SK-N-SH (cell line): ENCODE data around the gene HOXB8. TPM values are rescaled to one million over a fixed set of nuclear protein-coding genes. Genes with fewer than 3 reads are reported as not detected.

Experiments used
- CTCF ChIA-PET: fragments of 300-600, 350-600 bp; formaldehyde crosslinking; extraction: SDS; loops from one replicate; lab custom pipeline; 2021; lab: Yijun Ruan, JAX
- POLR2A ChIA-PET: fragments of 350-600 bp; sonication (Branson Sonifier 250); formaldehyde crosslinking; extraction: SDS; loops from one replicate; lab custom pipeline; 2020; ENCODE audit warnings: antibody characterized with exemption, inconsistent platforms; lab: Yijun Ruan, JAX
- DNase-seq: peaks from one replicate; pipeline ENCODE4 v3.0.0; 2012
- H2AFZ ChIP-seq: fragments of 200-600 bp; sonication (generic); 2 replicates; pipeline ENCODE4 v1.8.1; 2016; ENCODE audit warnings: antibody characterized with exemption, mild to moderate bottlenecking, low read depth
- H3F3A ChIP-seq: fragments of 200-600 bp; sonication (generic); replicated peaks from 2 replicates; pipeline ENCODE3; 2016; ENCODE audit warnings: antibody characterized with exemption, mild to moderate bottlenecking; ENCODE audit not compliant: insufficient read depth
- H3K27ac ChIP-seq, 2 experiments: fragments of 200-500 bp in 1 of 2; fragments of 200-600 bp in 1 of 2; sonication (Bioruptor generic) in 1 of 2; sonication (generic), shearing (Covaris generic) in 1 of 2; 2 replicates each; pipeline versions ENCODE4 v1.5.1 to v1.6.1; 2014 to 2016; ENCODE audit warnings: low read depth in 2 of 2, inconsistent platforms in 1 of 2, low read length in 1 of 2, mild to moderate bottlenecking in 1 of 2, mixed read lengths in 1 of 2
- H3K27me3 ChIP-seq: fragments of 200-600 bp; sonication (generic), shearing (Covaris generic); 2 replicates; pipeline ENCODE4 v1.6.1; 2016; ENCODE audit warnings: mixed run types; ENCODE audit not compliant: insufficient read depth
- H3K36me3 ChIP-seq, 2 experiments: fragments of 200-500 bp in 1 of 2; fragments of 200-600 bp in 1 of 2; sonication (Bioruptor generic) in 1 of 2; sonication (generic) in 1 of 2; replicated peaks in 1 of 2; 2 replicates each; pipeline versions ENCODE3 to v1.5.1; 2014 to 2016; ENCODE audit warnings: low read length in 1 of 2, mild to moderate bottlenecking in 1 of 2; ENCODE audit not compliant: insufficient read depth in 2 of 2, control insufficient read depth in 1 of 2
- H3K4me1 ChIP-seq, 2 experiments: fragments of 200-500 bp in 1 of 2; fragments of 200-600 bp in 1 of 2; sonication (Bioruptor generic) in 1 of 2; sonication (generic), shearing (Covaris generic) in 1 of 2; 2 replicates each; pipeline versions ENCODE4 v1.5.1 to v1.6.1; 2014 to 2016; ENCODE audit warnings: low read depth in 1 of 2, low read length in 1 of 2, mixed run types in 1 of 2; ENCODE audit not compliant: insufficient read depth in 2 of 2, control insufficient read depth in 1 of 2
- H3K4me2 ChIP-seq: fragments of 200-600 bp; sonication (generic), shearing (Covaris generic); 2 replicates; pipeline ENCODE4 v1.6.1; 2017; ENCODE audit warnings: mixed run types
- H3K4me3 ChIP-seq, 2 experiments: fragments of 200-500 bp in 1 of 2; fragments of 200-600 bp in 1 of 2; sonication (Bioruptor generic) in 1 of 2; sonication (generic), shearing (Covaris generic) in 1 of 2; 2 replicates each; pipeline versions ENCODE4 v1.5.1 to v1.8.1; 2014 to 2016; ENCODE audit warnings: low read depth in 2 of 2, inconsistent platforms in 1 of 2, low read length in 1 of 2, mild to moderate bottlenecking in 1 of 2, mixed read lengths in 1 of 2, moderate library complexity in 1 of 2
- H3K79me2 ChIP-seq: fragments of 200-600 bp; sonication (generic); 2 replicates; pipeline ENCODE4 v1.8.1; 2017; ENCODE audit warnings: mild to moderate bottlenecking; ENCODE audit not compliant: insufficient read depth
- H3K9ac ChIP-seq: fragments of 200-600 bp; sonication (generic); 2 replicates; pipeline ENCODE4 v1.6.1; 2017; ENCODE audit warnings: mixed run types
- H3K9me2 ChIP-seq: fragments of 200-600 bp; sonication (generic); 2 replicates; pipeline ENCODE4 v1.6.1; 2017; ENCODE audit warnings: mixed run types
- H3K9me3 ChIP-seq: fragments of 200-600 bp; sonication (generic); 2 replicates; pipeline ENCODE4 v1.6.1; 2017; ENCODE audit warnings: mixed run types, mild to moderate bottlenecking, moderate library complexity
- H4K20me1 ChIP-seq: fragments of 200-600 bp; sonication (generic); 2 replicates; pipeline ENCODE4 v1.6.1; 2017; ENCODE audit warnings: mild to moderate bottlenecking, mixed run types; ENCODE audit not compliant: insufficient read depth
- GABPA ChIP-seq: IDR thresholded peaks from 2 replicates; pipeline ENCODE4 v1.4.0; 2012; ENCODE audit warnings: low read depth, mild to moderate bottlenecking
- GATA2 ChIP-seq: sonication (generic); formaldehyde crosslinking; IDR thresholded peaks from 2 replicates; pipeline ENCODE4 v1.5.0; 2020; ENCODE audit warnings: mild to moderate bottlenecking, missing genetic modification reagents
- JUND ChIP-seq: IDR thresholded peaks from 2 replicates; pipeline ENCODE4 v1.4.0; 2012
- MEF2A ChIP-seq: IDR thresholded peaks from 2 replicates; pipeline ENCODE4 v1.4.0; 2012; ENCODE audit warnings: low read depth, borderline replicate concordance
- MXI1 ChIP-seq: IDR thresholded peaks from 2 replicates; pipeline ENCODE4 v1.6.1; 2012; ENCODE audit warnings: mild to moderate bottlenecking, low read depth, low read length, improper control_type of control experiment
- NRF1 ChIP-seq: IDR thresholded peaks from 2 replicates; pipeline ENCODE4 v1.6.1; 2012; ENCODE audit warnings: low read depth, mild to moderate bottlenecking, low read length
- RAD21 ChIP-seq: IDR thresholded peaks from 2 replicates; pipeline ENCODE4 v1.6.1; 2012; ENCODE audit warnings: mild to moderate bottlenecking, low read length
- REST ChIP-seq: IDR thresholded peaks from 2 replicates; pipeline ENCODE4 v1.6.1; 2012; ENCODE audit warnings: mild to moderate bottlenecking, low read depth, low read length, moderate library complexity
- RXRA ChIP-seq: IDR thresholded peaks from 2 replicates; pipeline ENCODE4 v1.4.0; 2012; ENCODE audit warnings: low read depth, mild to moderate bottlenecking, borderline replicate concordance
- SMC3 ChIP-seq: IDR thresholded peaks from 2 replicates; pipeline ENCODE4 v1.6.1; 2012; ENCODE audit warnings: low read depth, low read length, improper control_type of control experiment
- TAF1 ChIP-seq: IDR thresholded peaks from 2 replicates; pipeline ENCODE4 v1.6.1; 2012; ENCODE audit warnings: low read depth, mild to moderate bottlenecking, low read length, moderate library complexity, borderline replicate concordance
- TCF12 ChIP-seq: IDR thresholded peaks from 2 replicates; pipeline ENCODE4 v1.4.0; 2012
- TEAD4 ChIP-seq: IDR thresholded peaks from 2 replicates; pipeline ENCODE4 v1.4.0; 2012; ENCODE audit warnings: mild to moderate bottlenecking, borderline replicate concordance; ENCODE audit not compliant: insufficient read depth
- YY1 ChIP-seq: IDR thresholded peaks from 2 replicates; pipeline ENCODE4 v1.4.0; 2012; ENCODE audit warnings: low read depth, mild to moderate bottlenecking
- WGBS: methylation state at CpG from one replicate; pipeline ENCODE4 v1.1.6; 2017; ENCODE audit warnings: low lambda C conversion rate; 5-methylcytosine and 5-hydroxymethylcytosine counted together
- polyA plus RNA-seq, 3 experiments: library from polyadenylated mRNA; depleted of rRNA; stranded (reverse); fragments of >200 nt; gene quantifications; 2 replicates each; pipeline ENCODE4 v1.2.3, GENCODE V29; 2012
- TF ChIP-seq, protein P1 (sequence below): fragments of 200-600 bp; sonication (generic); IDR thresholded peaks from 2 replicates; pipeline ENCODE4 v1.6.1; 2017; ENCODE audit warnings: antibody characterized with exemption, mild to moderate bottlenecking, moderate library complexity
- TF ChIP-seq, protein P2 (sequence below): IDR thresholded peaks from 2 replicates; pipeline ENCODE4; 2012

The HOXB8 gene
- polyA plus RNA-seq, 1 of the 3 experiments (the other 2 are of a cell fraction) = not detected

GRCh38 chr17:48567646-48568354 lies 47.3 kb downstream of the HOXB8 start:
- TF ChIP-seq RAD21 (no peak), NRF1 (no peak)
- Histone ChIP-seq H3K9me3 (no peaks in the 10 kb centered on the region), H2AFZ (no peak overlapping the region), H3K79me2 (no peaks in the 10 kb centered on the region), H3F3A (no peaks in the 10 kb centered on the region), H3K27ac (no peak overlapping the region), H3K27me3 (peaks cover 97% of the 10 kb centered on the region), H3K4me2 (no peak overlapping the region), H4K20me1 (0 out of 2 replicates have a peak, but pooled peaks cover 6% of the 10 kb centered on the region), H3K36me3 (no peaks in the 10 kb centered on the region), H3K4me3 (no peak overlapping the region), H3K4me1 (peaks cover 0 to under 1% of the 10 kb centered on the region in 2 experiments; a peak in 1 of 4 replicates), H3K9me2 (no peaks in the 10 kb centered on the region), H3K9ac (no peak overlapping the region)
- CTCF ChIA-PET = interaction anchor here (1.1 to 1.5 kb wide), 4 partner anchors 12 to 75 kb away, joined by 3 to 4 read pairs (median 3); no protein-coding TSS in a partner anchor
- 19% methylated on average over 2 of the region's 2 CpGs for WGBS
- DNase-seq = no peak
- POLR2A ChIA-PET = no interaction called here

DNA sequence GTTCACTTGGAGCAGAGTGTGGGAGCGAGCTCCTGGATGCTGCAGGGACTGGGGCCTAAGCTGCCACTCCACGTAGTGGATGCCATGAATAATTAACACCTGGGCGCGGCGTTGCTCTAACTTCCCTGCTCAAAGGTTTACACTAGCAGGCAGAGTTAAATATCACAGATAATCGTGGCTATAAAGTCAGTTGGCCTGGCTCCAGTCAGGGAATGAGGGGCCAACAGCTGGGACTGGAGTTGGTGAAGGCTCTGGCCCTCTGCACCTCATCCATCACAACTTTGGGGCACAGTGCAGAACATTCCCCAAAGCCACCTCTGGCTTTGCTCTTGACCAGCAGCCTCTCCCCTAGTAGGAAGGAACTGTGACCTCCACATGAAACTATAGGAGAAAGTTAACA lies 47.9 kb downstream of the HOXB8 start:
- ChIA-PET CTCF (no interaction called here), POLR2A (no interaction called here)
- Histone ChIP-seq H3K9ac (no peak overlapping the region), H3K9me2 (no peaks in the 10 kb centered on the region), H3K4me3 (no peak overlapping the region), H3K27me3 (peaks cover 97% of the 10 kb centered on the region), H3K79me2 (no peaks in the 10 kb centered on the region), H3K4me1 (peaks cover 0 to 2% of the 10 kb centered on the region in 2 experiments; a peak in 1 of 4 replicates), H2AFZ (no peak overlapping the region), H3K9me3 (no peaks in the 10 kb centered on the region), H3K27ac (no peak overlapping the region), H3F3A (no peaks in the 10 kb centered on the region), H3K4me2 (no peak overlapping the region)
- WGBS = 24% methylated on average over 6 of the region's 6 CpGs
- no peak for TF ChIP-seq JUND
- TF ChIP-seq YY1 = no peak
- no peak for TF ChIP-seq TAF1
- TF ChIP-seq SMC3 = no peak
- TF ChIP-seq MXI1 = no peak
- TF ChIP-seq, all 33 proteins: peak for 0
- H4K20me1 ChIP-seq = 0 out of 2 replicates have a peak, but pooled peaks cover 6% of the 10 kb centered on the region
- no peak for DNase-seq
- no peaks in the 10 kb centered on the region for H3K36me3 ChIP-seq

DNA sequence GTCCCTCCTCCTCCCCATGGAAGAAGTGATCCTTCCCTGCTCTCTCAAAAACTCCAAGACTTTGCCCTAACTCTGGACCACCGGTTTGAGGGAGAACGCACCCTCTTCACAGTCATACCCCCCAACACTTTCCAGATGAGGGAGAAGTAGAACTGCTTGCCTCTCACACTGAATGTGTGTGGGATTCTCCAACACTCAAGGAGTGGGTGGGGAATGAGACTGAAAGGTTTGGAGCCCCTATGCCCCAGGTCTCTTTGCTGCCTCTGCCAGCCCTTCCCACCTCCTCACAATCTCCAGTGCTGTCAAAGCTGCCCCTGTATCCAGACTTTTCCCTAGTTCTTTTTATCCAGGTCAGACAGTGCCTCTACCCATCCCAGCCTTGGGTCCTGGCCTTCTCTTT lies 48.4 kb downstream of the HOXB8 start:
- H4K20me1 ChIP-seq = peaks cover 6% of the 10 kb centered on the region; the same call in 1 of the 2 replicates
- no peak overlapping the region for H3K4me2 ChIP-seq
- no peaks in the 10 kb centered on the region for H3K9me3 ChIP-seq
- ChIA-PET CTCF (no interaction called here), POLR2A (no interaction called here)
- H3K9ac ChIP-seq = no peak overlapping the region
- no peaks in the 10 kb centered on the region for H3K9me2 ChIP-seq
- H3K27ac ChIP-seq = no peak overlapping the region
- DNase-seq = no peak
- no peak overlapping the region for H2AFZ ChIP-seq
- no peak overlapping the region for H3K4me3 ChIP-seq
- H3K27me3 ChIP-seq = peaks cover 97% of the 10 kb centered on the region
- H3K79me2 ChIP-seq = no peaks in the 10 kb centered on the region
- H3K36me3 ChIP-seq = no peaks in the 10 kb centered on the region
- no peaks in the 10 kb centered on the region for H3F3A ChIP-seq
- peaks cover 0 to 2% of the 10 kb centered on the region in 2 experiments; a peak in 1 of 4 replicates for H3K4me1 ChIP-seq
- 13% methylated on average over 2 of the region's 2 CpGs for WGBS
- TF ChIP-seq TCF12 (no peak), REST (no peak), GATA2 (CRISPR knock-in tag) (no peak), TAF1 (no peak), JUND (no peak), SMC3 (no peak), RXRA (no peak), TEAD4 (no peak), MEF2A (no peak), GABPA (no peak)
- TF ChIP-seq, protein P1, sequence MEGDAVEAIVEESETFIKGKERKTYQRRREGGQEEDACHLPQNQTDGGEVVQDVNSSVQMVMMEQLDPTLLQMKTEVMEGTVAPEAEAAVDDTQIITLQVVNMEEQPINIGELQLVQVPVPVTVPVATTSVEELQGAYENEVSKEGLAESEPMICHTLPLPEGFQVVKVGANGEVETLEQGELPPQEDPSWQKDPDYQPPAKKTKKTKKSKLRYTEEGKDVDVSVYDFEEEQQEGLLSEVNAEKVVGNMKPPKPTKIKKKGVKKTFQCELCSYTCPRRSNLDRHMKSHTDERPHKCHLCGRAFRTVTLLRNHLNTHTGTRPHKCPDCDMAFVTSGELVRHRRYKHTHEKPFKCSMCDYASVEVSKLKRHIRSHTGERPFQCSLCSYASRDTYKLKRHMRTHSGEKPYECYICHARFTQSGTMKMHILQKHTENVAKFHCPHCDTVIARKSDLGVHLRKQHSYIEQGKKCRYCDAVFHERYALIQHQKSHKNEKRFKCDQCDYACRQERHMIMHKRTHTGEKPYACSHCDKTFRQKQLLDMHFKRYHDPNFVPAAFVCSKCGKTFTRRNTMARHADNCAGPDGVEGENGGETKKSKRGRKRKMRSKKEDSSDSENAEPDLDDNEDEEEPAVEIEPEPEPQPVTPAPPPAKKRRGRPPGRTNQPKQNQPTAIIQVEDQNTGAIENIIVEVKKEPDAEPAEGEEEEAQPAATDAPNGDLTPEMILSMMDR = no peak
- TF ChIP-seq, protein P2, sequence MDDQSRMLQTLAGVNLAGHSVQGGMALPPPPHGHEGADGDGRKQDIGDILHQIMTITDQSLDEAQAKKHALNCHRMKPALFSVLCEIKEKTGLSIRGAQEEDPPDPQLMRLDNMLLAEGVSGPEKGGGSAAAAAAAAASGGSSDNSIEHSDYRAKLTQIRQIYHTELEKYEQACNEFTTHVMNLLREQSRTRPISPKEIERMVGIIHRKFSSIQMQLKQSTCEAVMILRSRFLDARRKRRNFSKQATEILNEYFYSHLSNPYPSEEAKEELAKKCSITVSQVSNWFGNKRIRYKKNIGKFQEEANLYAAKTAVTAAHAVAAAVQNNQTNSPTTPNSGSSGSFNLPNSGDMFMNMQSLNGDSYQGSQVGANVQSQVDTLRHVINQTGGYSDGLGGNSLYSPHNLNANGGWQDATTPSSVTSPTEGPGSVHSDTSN = no peak
